ENCODE results near the gene CYS1.

CYS1 gene

GRCh38 chr2:10041711-10042110 is 38.5 kb downstream of the CYS1 start:
- DNase-seq (ENCODE audit: insufficient read length, low spot score) = no peak
- FAIRE-seq = no peak
- no peak for TF ChIP-seq CTCF (IDR thresholded peaks at IDR 0.05; ENCODE audit: insufficient read depth, missing control alignments)

DNA sequence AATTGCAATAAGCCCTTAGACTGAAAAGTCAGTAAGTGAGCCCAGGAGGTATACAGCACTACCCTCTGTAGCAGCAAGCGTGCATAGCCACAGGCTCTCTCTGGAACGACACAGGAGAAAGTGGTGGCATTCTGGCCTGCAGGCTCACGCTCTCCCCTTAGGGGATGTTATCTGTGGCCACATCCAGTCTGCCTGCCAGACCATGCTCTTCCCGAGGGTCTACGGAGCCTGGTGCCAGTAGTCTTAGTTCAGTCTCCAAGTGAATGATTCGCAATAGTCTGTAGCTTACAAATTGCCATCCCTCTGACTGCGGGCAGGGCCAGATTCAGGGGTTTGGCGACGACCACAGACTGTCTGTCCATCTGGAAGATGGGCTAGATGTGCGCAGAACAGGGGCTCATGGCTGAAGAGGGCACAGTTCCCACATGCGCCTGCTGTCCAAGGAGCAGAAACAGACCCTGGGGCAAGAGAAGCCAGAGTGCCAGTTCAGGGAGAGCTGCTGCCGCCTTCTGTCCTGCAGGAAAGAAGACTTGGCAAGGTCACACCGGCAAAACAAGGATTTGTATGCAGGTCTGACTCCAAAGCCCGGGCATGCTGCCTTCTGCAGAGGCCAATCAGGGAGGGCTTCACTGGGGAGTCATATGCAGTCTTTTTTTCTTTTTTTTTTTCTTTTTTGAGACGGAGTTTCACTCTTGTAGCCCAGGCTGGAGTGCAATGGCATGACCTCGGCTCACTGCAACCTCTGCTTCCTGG is 40.4 kb downstream of the CYS1 start:
- no peak for TF ChIP-seq CTCF (IDR thresholded peaks at IDR 0.05; ENCODE audit: insufficient read depth, missing control alignments)
- FAIRE-seq = no peak
- no peak for DNase-seq (ENCODE audit: insufficient read length, low spot score)

- no peak for TF ChIP-seq CTCF (IDR thresholded peaks at IDR 0.05; ENCODE audit: insufficient read depth, missing control alignments)
- no peak for DNase-seq (ENCODE audit: insufficient read length, low spot score)
- FAIRE-seq = no peak
Observed at GRCh38 chr2:10038716-10039115, 41.5 kb downstream of the CYS1 start.

- FAIRE-seq (no peak), DNase-seq (ENCODE audit: insufficient read length, low spot score) (no peak)
- TF ChIP-seq CTCF (IDR thresholded peaks at IDR 0.05; ENCODE audit: insufficient read depth, missing control alignments) = no peak
Observed at GRCh38 chr2:10038123-10038522, 42.1 kb downstream of the CYS1 start.

GRCh38 chr2:10036095-10036884 is 43.9 kb downstream of the CYS1 start:
- peak; percentile 36 for TF ChIP-seq CTCF (IDR thresholded peaks at IDR 0.05; ENCODE audit: insufficient read depth, missing control alignments)
- DNase-seq (ENCODE audit: insufficient read length, low spot score) (no peak), FAIRE-seq (no peak)

- FAIRE-seq = no peak
- TF ChIP-seq CTCF (IDR thresholded peaks at IDR 0.05; ENCODE audit: insufficient read depth, missing control alignments) = no peak
Observed at GRCh38 chr2:10035633-10036032, 44.6 kb downstream of the CYS1 start.

GRCh38 chr2:10035053-10035422 is 45.2 kb downstream of the CYS1 start:
- TF ChIP-seq CTCF (IDR thresholded peaks at IDR 0.05; ENCODE audit: insufficient read depth, missing control alignments) = no peak
- no peak for FAIRE-seq

More at GRCh38 chr2:10035633-10036032, 44.6 kb downstream of the CYS1 start:
- no peak for DNase-seq (ENCODE audit: insufficient read length, low spot score)

More at GRCh38 chr2:10035053-10035422, 45.2 kb downstream of the CYS1 start:
- no peak for DNase-seq (ENCODE audit: insufficient read length, low spot score)

Data from D721Med (cell line).